ENCODE measurements around the gene SNRPD2. TPM values are rescaled to one million over a fixed set of nuclear protein-coding genes. Genes with fewer than 3 reads are reported as not detected.

Gene SNRPD2
- total RNA-seq, 4 donors from 2014 or later: 117 to 159 (median 152) TPM

DNA sequence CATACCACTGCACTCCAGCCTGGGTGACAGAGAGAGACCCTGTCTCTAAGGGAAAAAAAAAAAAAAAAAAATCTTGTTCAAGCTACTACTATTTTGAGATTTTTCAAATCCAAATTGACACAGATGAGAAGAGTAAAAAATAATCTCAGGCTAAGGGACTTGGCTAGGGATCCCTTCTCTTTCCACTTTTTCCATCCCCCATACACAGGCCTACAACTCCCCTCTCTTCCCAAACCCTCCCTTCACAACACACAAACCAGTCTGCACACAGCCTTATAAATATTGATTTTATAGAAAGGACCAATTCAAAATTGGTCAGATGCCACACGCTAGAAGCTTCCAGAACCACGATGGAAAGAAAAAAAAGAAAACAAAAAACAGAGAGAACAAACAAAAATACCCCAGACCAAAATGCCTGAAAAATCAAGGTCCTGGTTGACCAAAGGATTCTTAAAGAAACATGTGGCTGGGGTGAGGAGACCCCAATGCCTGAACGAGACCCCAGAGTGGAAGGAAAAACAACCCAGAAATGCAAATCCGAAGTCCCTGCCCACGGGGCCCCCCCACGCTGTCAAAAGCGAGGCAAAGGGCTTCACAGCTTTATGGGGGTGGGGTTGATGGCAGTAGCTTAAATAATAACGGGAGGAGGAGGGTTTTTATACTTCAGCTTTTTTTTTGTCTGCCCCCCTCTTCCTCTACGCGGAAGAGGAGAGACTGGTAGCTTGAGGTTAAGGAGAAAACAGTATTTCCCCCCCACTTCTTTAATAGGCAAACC, 18.8 kb upstream of the SNRPD2 start:
- TF ChIP-seq, protein P1, sequence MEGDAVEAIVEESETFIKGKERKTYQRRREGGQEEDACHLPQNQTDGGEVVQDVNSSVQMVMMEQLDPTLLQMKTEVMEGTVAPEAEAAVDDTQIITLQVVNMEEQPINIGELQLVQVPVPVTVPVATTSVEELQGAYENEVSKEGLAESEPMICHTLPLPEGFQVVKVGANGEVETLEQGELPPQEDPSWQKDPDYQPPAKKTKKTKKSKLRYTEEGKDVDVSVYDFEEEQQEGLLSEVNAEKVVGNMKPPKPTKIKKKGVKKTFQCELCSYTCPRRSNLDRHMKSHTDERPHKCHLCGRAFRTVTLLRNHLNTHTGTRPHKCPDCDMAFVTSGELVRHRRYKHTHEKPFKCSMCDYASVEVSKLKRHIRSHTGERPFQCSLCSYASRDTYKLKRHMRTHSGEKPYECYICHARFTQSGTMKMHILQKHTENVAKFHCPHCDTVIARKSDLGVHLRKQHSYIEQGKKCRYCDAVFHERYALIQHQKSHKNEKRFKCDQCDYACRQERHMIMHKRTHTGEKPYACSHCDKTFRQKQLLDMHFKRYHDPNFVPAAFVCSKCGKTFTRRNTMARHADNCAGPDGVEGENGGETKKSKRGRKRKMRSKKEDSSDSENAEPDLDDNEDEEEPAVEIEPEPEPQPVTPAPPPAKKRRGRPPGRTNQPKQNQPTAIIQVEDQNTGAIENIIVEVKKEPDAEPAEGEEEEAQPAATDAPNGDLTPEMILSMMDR (IDR thresholded peaks at IDR 0.05; ENCODE audit: low read depth): no peak

DNA sequence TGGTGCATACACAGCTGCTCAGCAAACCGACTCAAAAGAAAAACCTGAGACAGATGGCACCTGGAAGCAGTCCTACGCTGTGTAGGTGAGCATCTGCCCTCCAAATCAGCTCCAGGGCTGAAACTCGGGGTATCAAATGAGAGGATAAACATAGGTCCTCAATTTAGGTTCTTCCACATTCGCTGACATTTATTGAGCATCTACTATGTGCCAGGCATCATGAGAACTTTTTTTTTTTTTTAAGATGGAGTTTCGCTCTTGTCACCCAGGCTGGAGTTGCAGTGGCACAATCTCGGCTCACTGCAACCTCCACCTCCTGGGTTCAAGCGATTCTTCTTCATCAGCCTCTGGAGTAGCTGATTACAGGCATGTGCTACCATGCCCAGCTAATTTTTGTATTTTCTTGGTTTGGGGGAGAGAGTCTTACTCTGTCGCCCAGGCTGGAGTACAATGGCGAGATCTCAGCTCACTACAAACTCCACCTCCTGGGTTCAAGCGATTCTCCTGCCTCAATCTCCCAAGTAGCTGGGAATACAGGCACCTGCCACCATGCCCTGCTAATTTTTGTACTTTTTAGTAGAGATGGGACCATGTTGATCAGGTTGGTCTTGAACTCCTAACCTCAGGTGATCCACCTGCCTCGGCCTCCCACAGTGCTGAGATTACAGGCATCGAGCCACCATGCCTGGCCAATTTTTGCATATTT, 14.1 kb upstream of the SNRPD2 start:
- TF ChIP-seq, protein P1 (IDR thresholded peaks at IDR 0.05; ENCODE audit: low read depth): no peak

DNA sequence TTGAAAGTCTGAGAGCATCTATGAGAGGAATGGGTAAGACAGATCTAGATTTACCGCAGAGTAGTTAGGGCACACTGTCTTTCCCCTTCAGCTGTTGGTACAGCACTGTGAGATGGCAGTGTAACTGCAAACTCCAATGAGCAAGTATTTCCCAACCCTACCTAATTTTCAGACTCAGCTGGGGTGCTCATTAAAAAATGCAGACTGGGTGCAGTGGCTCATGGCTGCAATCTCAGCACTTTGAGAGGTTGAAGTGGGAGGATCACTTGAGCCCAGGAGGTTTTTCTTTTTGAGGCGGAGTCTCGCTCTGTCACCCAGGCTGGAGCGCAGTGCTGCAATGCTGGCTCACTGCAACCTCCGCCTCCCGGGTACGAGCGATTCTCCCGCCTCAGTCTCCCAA, 13.4 kb upstream of the SNRPD2 start:
- TF ChIP-seq, protein P1 (IDR thresholded peaks at IDR 0.05; ENCODE audit: low read depth): no peak

DNA sequence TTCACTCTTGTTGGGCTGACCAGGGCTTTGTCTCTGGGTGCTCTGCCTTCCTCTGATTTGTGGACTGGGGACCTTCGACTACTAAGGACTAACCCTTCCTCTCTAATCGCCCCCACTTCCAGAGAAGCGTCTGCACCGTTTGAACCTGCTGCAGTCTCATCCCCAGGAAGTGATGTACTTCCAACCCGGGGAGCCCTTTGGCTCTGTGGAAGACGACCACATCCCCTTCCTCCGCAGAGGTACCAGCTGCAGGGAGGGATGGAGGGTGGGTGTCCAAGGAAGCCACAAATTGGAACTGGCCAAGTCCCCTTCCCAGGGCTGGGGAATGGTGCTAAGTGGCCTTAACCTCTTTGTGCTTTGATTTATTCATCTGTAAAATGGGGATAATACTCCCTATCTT, 9.9 kb upstream of the SNRPD2 start:
- TF ChIP-seq, protein P1 (IDR thresholded peaks at IDR 0.05; ENCODE audit: low read depth): no peak

DNA sequence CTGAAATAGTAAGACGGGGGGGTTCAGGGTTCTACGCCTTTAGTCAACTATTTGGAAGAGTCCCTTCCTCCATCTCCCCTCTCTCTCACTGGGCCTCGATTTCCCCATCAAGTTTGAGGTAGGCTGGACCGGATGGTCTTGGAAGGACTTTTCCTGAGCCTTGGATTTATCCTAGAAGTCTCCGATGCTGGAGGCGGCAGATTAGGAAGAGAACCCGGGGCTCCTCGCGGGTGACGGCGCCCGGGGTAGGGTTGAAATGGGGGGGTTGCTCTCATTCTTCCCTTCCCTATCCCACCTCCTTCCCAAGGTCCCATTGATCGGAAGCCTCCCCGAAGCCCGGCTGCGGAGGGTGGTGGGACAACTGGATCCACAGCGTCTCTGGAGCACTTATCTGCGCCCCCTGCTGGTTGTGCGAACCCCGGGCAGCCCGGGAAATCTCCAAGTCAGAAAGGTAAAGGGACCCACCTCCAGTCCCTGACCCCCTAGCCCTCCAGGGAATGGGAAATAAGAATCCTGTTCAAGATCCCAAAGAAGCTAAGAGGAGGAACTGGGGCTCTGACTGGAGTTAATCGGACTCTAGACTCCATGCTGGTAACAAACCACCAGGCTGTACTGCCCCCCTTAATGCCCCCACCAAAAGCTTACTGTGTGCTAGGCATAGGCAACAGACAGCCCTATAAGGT, 1.5 kb upstream of the SNRPD2 start:
- TF ChIP-seq, protein P1 (IDR thresholded peaks at IDR 0.05; ENCODE audit: low read depth): no peak

DNA sequence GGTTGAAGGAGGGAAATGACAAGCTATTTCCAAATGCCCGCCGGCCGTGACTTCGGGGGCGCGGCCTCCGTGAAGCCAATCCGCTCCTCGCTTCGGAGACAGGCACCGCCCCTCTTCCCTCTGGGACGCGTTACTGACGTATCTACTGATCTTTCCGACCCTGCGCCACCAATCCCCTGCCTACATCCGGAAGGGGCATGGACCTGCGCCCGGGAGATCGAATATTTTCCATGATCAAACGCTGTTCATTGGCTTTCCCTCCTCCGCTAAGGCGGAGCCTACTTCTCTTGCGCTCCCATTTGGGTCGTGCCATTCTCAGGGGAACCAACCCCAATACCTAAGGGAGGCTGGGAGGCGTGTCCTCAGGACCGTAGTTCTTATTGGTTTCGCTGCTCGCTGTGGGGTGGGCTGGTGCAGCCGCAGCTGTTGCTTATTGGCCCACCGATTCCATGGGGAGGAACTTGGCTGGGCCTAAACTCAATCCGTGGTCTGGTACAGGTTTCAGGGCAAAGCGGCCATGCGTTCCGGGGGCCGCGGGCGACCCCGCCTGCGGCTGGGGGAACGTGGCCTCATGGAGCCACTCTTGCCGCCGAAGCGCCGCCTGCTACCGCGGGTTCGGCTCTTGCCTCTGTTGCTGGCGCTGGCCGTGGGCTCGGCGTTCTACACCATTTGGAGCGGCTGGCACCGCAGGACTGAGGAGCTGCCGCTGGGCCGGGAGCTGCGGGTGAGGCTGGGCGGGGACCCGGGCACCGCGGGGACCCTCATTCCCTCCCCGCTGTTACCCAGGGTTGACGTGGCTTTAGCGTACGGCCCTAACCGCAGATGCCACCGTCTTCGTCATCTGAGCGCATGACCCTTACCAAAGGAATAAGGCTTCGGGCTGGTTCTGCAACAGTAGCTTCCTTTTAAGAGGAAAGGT, 693 bp upstream of the SNRPD2 start, which contains the start of gene QPCTL:
Gene QPCTL, plus strand, starts transcription at position 480 of the 919 bp plus-strand sequence. Its CDS starts 38 bp downstream, at position 518.
- TF ChIP-seq, protein P1 (IDR thresholded peaks at IDR 0.05; ENCODE audit: low read depth): no peak

Measured in subcutaneous adipose tissue (tissue), 4 donors.